Activated T-helper 2 cell treated with anti-CD3 and anti-CD28 coated beads, Interferon-gamma antibody, Interleukin-2, Interleukin-4, amounts not matched to agents 10 μg/mL and 5 μg/mL and 100 μg/mL, durations not matched to agents 14 hours and 24 hours and 36 hours (primary cell): ENCODE measurements around the gene CTSF. TPM values are rescaled to one million over a fixed set of nuclear protein-coding genes. Genes with fewer than 3 reads are reported as not detected.
A peak's percentile ranks its signal among the peaks of the same experiment; 100 is the strongest.

Experiments used
- DNase-seq: peaks from one replicate; pipeline ENCODE4 v3.0.0; 2021; ENCODE audit warnings: low spot score
- H3K27ac Mint-ChIP-seq: one replicate; pipeline ENCODE4 v1.8.0; 2021; ENCODE audit warnings: mixed read lengths
- H3K27me3 Mint-ChIP-seq: one replicate; pipeline ENCODE4 v1.8.0; 2021; ENCODE audit warnings: low read depth, mixed read lengths
- H3K36me3 Mint-ChIP-seq: one replicate; pipeline ENCODE4 v1.8.0; 2021; ENCODE audit warnings: low read depth, mixed read lengths
- H3K4me1 Mint-ChIP-seq: one replicate; pipeline ENCODE4 v1.8.0; 2021; ENCODE audit warnings: low read depth, mixed read lengths
- H3K4me3 Mint-ChIP-seq: one replicate; pipeline ENCODE4 v1.8.0; 2021; ENCODE audit warnings: low read depth, mild to moderate bottlenecking, moderate library complexity, mixed read lengths
- H3K9me3 Mint-ChIP-seq: one replicate; pipeline ENCODE4 v1.8.0; 2021; ENCODE audit warnings: mixed read lengths
- intact Hi-C: fragments of 100-400 bp; cut with micrococcal nuclease; formaldehyde crosslinking; loops from one replicate; pipeline ENCODE4 v1.15.1; 2023
- total RNA-seq: library from RNA; stranded (reverse); gene quantifications from 2 replicates; pipeline ENCODE4 v1.2.3, GENCODE V29; 2022

The CTSF gene
- total RNA-seq, 1 donor from 2014 or later = 0.73 TPM

DNA sequence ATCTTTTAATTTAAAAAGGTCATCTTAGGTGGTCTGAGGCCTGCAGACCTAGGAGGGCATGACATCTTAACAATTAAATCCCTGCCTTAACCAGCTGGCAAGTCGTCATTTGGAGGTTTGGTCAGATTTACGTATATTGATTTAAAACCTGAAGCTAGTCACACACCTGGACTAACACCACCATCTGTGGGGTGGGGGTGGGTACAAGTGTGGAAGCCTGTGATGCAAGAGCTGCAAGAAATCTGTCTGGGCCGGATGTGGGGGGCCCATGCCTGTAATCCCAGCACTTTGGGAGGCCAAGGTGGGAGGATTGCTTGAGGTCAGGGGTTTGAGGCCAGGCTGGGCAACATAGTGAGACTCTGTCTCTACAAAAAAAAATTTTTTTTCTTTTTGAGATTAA is 12.9 kb upstream of the CTSF start:
- Mint-ChIP-seq H3K9me3 (peaks cover 6% of the 10 kb centered on the region), H3K27ac (no peak overlapping the region), H3K4me3 (no peak overlapping the region), H3K4me1 (peaks cover 13% of the 10 kb centered on the region), H3K27me3 (peaks cover 8% of the 10 kb centered on the region), H3K36me3 (no peaks in the 10 kb centered on the region)
- intact Hi-C loops = no loop called here
- DNase-seq = no peak

DNA sequence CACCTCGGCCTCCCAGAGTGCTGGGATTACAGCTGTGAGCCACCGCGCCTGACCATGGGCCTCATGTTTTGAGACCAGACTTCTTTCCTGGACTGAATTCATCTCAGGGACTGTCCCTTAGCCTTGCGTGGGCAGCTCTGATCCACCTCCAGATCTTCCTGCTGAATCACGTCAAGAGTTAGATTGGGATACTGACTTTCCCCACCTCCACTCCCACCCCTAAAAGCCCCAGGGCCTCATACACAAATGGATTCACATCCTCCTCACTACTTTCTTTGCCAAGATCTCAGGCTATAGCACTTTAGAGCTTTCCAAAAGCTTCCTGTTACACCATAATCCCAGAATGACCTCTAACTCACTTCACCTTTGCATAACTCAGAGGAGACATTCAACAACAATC is 12.4 kb upstream of the CTSF start:
- Mint-ChIP-seq H3K9me3 (peaks cover 6% of the 10 kb centered on the region), H3K27me3 (peaks cover 8% of the 10 kb centered on the region), H3K36me3 (no peaks in the 10 kb centered on the region), H3K4me1 (peaks cover 13% of the 10 kb centered on the region), H3K27ac (peak overlapping the region; percentile 34), H3K4me3 (no peak overlapping the region)
- intact Hi-C loops = no loop called here
- no peak for DNase-seq

- peak; percentile 58 for DNase-seq
- no peaks in the 10 kb centered on the region for H3K36me3 Mint-ChIP-seq
- peaks cover 9% of the 10 kb centered on the region for H3K27me3 Mint-ChIP-seq
- intact Hi-C loops = loop anchor here (1.0 to 5.0 kb wide), 2 partner anchors 38 to 99 kb away; partner anchors contain the start of gene RBM14
- H3K27ac Mint-ChIP-seq = no peak overlapping the region
- H3K4me1 Mint-ChIP-seq = peaks cover 13% of the 10 kb centered on the region
- no peak overlapping the region for H3K4me3 Mint-ChIP-seq
- H3K9me3 Mint-ChIP-seq = peaks cover 6% of the 10 kb centered on the region
These were observed 10.7 kb upstream of the CTSF start for GRCh38 chr11:66579017-66579606.

DNA sequence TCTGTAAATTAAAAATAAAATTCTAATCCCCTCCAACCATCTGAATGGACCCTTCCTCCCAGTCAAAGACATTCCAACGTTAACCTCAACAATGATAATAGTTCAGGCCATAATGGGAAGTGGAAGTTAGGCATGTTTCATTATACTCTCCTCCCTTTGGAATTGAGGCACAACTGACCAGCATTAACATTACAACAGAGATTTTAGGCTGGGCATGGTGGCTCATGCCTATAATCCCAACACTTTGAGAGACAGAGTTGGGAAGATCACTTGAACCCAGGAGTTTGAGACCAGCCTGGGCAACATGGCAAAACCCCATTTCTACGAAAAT is 2.4 kb upstream of the CTSF start:
- Mint-ChIP-seq H3K36me3 (no peaks in the 10 kb centered on the region), H3K4me1 (peaks cover 2% of the 10 kb centered on the region), H3K4me3 (no peak overlapping the region), H3K27ac (no peak overlapping the region), H3K9me3 (no peaks in the 10 kb centered on the region), H3K27me3 (peaks cover 30% of the 10 kb centered on the region)
- intact Hi-C loops = no loop called here
- DNase-seq = no peak

GRCh38 chr11:66570079-66570849 is 1.9 kb upstream of the CTSF start:
- Mint-ChIP-seq H3K4me1 (peaks cover 2% of the 10 kb centered on the region), H3K9me3 (no peaks in the 10 kb centered on the region), H3K27me3 (peaks cover 30% of the 10 kb centered on the region), H3K36me3 (no peaks in the 10 kb centered on the region), H3K4me3 (peak overlapping the region; percentile 7), H3K27ac (no peak overlapping the region)
- intact Hi-C loops = no loop called here
- no peak for DNase-seq

DNA sequence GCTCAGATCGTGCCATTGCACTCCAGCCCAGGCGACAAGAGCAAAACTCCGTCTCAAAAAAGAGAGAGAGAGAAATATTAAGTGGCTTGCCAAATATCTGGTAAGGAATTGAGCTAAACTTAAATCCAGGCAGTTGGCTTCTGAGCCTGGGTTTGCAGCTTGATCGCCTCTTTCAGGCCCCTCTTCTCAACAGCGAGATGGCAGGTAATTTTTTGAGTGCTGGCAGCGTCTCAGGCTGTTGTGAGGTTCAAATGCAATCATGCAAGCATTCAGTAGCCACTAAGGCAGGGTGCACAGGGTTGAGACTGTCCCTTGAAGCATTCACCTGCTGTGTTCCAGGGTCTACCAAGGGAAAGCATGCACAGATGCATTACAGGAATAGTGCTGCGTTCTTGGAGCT is 670 bp upstream of the CTSF start:
- Mint-ChIP-seq H3K36me3 (no peaks in the 10 kb centered on the region), H3K4me1 (peaks cover 2% of the 10 kb centered on the region), H3K4me3 (no peak overlapping the region), H3K27me3 (peaks cover 29% of the 10 kb centered on the region), H3K27ac (no peak overlapping the region), H3K9me3 (no peaks in the 10 kb centered on the region)
- intact Hi-C loops = loop anchor here (10.0 kb wide), 1 partner anchor 266 kb away; no protein-coding TSS in a partner anchor
- no peak for DNase-seq

GRCh38 chr11:66567787-66568123 is 651 bp downstream of the CTSF start:
- Mint-ChIP-seq H3K27ac (no peak overlapping the region), H3K4me1 (peaks cover 2% of the 10 kb centered on the region), H3K27me3 (peaks cover 23% of the 10 kb centered on the region), H3K4me3 (peak overlapping the region; percentile 61), H3K9me3 (no peaks in the 10 kb centered on the region), H3K36me3 (no peaks in the 10 kb centered on the region)
- intact Hi-C loops = loop anchor here (10.0 kb wide), 1 partner anchor 267 kb away; no protein-coding TSS in a partner anchor
- no peak for DNase-seq

DNA sequence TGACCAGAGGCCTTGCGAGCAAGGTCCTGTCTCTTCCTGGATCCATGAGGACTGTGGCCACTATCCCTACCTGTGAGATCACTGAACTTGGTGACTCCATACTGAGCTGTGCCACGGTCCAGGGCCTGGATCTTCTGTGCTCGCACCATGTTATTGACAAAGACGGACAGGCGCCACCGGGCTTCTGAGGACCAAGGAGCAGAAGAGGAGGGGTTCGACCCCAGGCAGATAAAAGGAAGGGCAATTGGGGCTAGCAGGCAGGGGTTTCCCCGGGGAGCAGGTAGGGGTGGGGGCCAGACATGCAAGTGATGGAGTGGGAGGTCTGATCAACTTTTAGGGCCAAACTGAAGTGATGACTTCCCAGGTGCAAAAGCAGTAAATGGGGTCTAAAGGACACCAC is 2.2 kb downstream of the CTSF start:
- H3K27me3 Mint-ChIP-seq = peaks cover 23% of the 10 kb centered on the region
- no peaks in the 10 kb centered on the region for H3K36me3 Mint-ChIP-seq

DNA sequence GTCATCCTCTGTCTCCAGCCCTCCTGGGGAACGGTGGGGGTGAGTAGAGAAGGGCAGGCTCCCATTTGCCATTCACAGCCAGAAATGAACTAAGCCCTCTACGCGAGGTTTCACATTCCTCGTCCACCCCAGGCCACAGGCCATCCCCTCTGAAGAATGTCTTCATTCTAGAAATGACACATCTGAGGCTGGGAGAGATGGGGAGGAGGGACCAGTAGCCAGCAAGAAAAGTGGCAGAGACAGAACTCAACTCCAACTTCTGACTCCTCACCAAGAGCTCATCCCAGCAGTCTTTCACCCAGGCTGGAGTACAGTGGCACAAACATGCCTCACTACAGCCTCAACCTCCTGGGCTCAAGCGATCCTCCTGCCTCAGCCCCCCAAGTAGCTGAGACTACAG is 3.4 kb downstream of the CTSF start:
- H3K27ac Mint-ChIP-seq = no peak overlapping the region
- H3K27me3 Mint-ChIP-seq = peaks cover 16% of the 10 kb centered on the region
- DNase-seq = no peak
- no peak overlapping the region for H3K4me3 Mint-ChIP-seq
- H3K9me3 Mint-ChIP-seq = no peaks in the 10 kb centered on the region
- peaks cover 2% of the 10 kb centered on the region for H3K4me1 Mint-ChIP-seq
- no peaks in the 10 kb centered on the region for H3K36me3 Mint-ChIP-seq
- intact Hi-C loops = loop anchor here (10.0 kb wide), 1 partner anchor 270 kb away; no protein-coding TSS in a partner anchor

More for the DNA sequence above, 2.2 kb downstream of the CTSF start:
- peaks cover 2% of the 10 kb centered on the region for H3K4me1 Mint-ChIP-seq
- H3K27ac Mint-ChIP-seq = no peak overlapping the region
- no peaks in the 10 kb centered on the region for H3K9me3 Mint-ChIP-seq
- no peak for DNase-seq
- H3K4me3 Mint-ChIP-seq = no peak overlapping the region
- intact Hi-C loops = loop anchor here (10.0 kb wide), 1 partner anchor 269 kb away; no protein-coding TSS in a partner anchor

DNA sequence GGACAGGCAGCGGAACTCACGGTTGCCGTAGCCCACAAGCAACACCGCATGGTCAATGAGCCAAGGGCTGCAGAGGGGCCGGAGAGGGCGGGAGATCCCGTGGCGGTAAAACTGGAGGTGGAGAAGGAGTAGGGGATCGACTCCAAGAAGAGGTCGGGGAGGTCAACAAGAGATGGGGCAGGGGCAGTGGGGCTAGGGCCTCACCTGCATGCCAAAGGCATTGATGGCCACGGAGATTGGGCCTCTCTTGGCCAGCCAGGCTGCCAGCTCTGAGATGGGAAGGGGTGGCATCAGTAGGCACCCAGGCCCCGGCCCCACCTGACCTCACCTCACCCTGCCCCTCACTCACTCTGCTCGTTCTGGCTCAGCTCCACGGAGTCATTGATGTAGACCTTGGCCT is 3.9 kb downstream of the CTSF start:
- no peak overlapping the region for H3K27ac Mint-ChIP-seq

DNA sequence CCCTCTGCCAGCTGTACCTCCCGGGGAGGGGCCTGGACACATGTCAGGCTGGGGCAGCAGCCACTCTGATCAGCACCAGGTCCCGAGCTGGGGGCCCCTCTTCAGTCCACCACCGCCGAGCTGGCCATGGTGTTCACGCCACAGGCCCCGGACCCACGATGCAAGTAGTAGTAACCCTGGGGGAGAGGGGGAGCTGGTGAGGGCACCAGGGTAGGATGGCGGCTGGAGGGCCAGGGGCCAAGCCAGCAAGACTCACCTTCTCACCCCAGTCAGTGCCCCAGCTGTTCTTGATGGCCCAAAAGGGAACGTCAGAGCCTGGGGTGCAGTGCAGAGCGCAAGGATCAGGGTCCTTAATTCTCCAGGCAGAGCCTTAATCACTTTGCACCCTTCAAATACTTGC is 4.6 kb downstream of the CTSF start:
- Mint-ChIP-seq H3K36me3 (no peaks in the 10 kb centered on the region), H3K9me3 (no peaks in the 10 kb centered on the region), H3K4me3 (no peak overlapping the region), H3K27me3 (peaks cover 16% of the 10 kb centered on the region), H3K4me1 (peaks cover 2% of the 10 kb centered on the region), H3K27ac (no peak overlapping the region)
- DNase-seq = no peak
- intact Hi-C loops = loop anchor here (10.0 kb wide), 1 partner anchor 271 kb away; no protein-coding TSS in a partner anchor

More for the DNA sequence above, 3.9 kb downstream of the CTSF start:
- Mint-ChIP-seq H3K36me3 (no peaks in the 10 kb centered on the region), H3K4me1 (peaks cover 2% of the 10 kb centered on the region), H3K27me3 (peaks cover 15% of the 10 kb centered on the region), H3K4me3 (no peak overlapping the region), H3K9me3 (no peaks in the 10 kb centered on the region)
- DNase-seq = no peak
- intact Hi-C loops = loop anchor here (10.0 kb wide), 1 partner anchor 270 kb away; no protein-coding TSS in a partner anchor

DNA sequence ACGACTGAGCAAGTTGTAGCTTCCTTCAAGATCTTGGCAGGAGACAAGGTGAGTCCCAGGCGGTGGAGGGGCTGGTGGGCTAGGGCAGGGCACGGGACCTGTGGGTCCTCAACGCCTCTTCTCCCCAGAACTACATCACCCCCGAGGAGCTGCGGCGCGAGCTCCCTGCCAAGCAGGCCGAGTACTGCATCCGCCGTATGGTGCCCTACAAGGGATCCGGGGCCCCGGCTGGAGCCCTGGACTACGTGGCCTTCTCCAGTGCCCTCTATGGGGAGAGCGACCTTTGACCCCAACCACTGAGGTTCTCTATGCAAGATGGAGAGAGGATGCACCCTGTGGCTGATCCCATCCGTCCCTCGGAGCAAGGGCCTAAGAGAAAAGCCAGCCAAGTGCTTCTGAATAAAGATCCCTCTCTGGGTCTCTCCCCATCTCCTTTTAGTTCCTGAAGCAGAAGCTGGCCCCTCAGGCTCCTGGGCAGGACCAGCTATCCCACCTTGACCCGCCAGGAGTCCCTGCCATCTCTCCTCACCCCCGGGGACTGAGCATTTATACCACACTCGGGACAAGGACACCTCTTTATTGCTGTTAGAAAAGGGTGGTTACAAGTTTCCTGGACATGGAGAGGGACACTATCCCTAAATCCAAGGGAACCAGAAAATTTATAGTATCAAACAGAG is 5.4 kb downstream of the CTSF start:
- Mint-ChIP-seq H3K36me3 (no peaks in the 10 kb centered on the region), H3K9me3 (no peaks in the 10 kb centered on the region), H3K27ac (no peak overlapping the region), H3K27me3 (peaks cover 15% of the 10 kb centered on the region), H3K4me1 (no peaks in the 10 kb centered on the region), H3K4me3 (no peak overlapping the region)
- DNase-seq = no peak
- intact Hi-C loops = loop anchor here (10.0 kb wide), 1 partner anchor 272 kb away; no protein-coding TSS in a partner anchor

GRCh38 chr11:66562275-66562674 is 6.1 kb downstream of the CTSF start:
- H3K4me1 Mint-ChIP-seq = no peaks in the 10 kb centered on the region
- intact Hi-C loops = loop anchor here (10.0 kb wide), 1 partner anchor 273 kb away; no protein-coding TSS in a partner anchor
- no peaks in the 10 kb centered on the region for H3K36me3 Mint-ChIP-seq
- no peak overlapping the region for H3K27ac Mint-ChIP-seq
- H3K27me3 Mint-ChIP-seq = peaks cover 13% of the 10 kb centered on the region
- no peak for DNase-seq
- no peak overlapping the region for H3K4me3 Mint-ChIP-seq
- H3K9me3 Mint-ChIP-seq = no peaks in the 10 kb centered on the region
